Hypothalamus (tissue), 51 donors: ENCODE measurements around the gene PLCB1.

Experiments used
- DNase-seq, 51 donors: peaks; one replicate each; lab custom pipeline; 2025; lab: John Stamatoyannopoulos, UW

Gene PLCB1

DNA sequence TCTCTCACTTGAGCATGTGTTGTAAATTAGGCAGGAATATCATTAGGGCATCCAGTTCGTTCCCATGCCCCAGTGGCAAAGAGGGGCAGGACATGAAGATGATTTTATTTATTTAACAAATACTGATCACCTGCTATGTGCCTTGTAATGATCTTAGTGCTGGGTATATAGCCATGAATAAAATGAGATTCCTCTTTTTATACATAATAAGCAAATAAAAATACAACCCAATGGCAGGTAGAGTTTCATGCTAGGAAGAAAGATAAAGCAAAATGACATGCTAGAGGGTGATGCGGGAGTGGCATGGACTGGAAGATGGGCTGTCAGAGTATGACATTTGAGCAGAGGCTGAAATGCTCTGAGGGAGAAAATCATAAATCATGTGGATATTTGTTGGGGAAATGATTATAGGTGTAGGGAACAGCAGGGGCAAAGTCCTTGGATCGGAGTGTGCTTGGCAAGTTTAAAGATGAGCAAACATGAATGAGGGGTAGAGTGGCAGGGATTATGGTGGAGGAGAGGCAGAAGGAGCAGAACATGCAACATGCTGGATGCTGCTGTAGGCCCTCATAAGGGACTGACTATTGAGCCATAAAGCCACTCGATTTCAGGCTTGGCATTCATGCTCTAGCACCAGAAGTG, 342.1 kb downstream of the PLCB1 start:
- DNase-seq = no peak

DNA sequence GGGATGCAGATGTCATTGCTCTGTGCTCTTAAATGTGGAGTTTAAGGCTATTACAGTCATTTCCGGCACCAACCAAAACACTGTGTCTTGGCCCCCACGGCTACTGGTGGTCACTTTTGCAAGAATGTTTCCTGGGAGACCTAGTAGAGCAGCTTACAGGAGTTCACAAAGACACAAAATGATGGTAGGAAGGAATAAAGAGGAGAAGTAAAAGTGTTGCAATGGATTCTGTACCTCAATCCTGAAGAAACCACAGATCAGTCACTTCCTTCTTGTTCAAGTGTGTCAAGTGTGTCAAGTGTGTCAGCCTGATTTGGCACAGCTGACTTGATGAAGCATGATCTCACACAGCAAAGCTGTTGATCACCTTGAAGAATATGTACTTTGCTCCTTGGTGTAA, 344.0 kb downstream of the PLCB1 start:
- DNase-seq = no peak

DNA sequence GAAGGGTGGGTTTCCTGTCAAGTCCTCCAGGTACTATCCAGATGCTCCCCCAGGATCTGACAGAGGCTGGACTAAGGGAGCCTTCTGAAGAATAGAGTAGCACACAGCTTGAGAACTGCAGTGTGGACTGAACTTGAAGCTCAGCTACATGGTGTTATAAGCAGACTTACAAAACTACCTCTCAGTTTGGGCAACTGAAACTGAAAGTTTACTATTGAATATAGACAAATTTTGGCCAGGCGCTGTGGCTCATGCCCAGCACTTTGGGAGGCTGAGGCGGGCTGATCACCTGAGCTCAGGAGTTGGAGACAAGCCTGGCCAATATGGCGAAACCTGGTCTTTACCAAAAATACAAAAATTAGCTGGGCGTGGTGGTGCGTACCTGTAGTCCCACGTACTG, 348.5 kb downstream of the PLCB1 start:
- no peak for DNase-seq

GRCh38 chr20:8487696-8488095, 355.6 kb downstream of the PLCB1 start:
- no peak for DNase-seq

- no peak for DNase-seq
Measured at GRCh38 chr20:8489094-8489883, 357.2 kb downstream of the PLCB1 start.

DNA sequence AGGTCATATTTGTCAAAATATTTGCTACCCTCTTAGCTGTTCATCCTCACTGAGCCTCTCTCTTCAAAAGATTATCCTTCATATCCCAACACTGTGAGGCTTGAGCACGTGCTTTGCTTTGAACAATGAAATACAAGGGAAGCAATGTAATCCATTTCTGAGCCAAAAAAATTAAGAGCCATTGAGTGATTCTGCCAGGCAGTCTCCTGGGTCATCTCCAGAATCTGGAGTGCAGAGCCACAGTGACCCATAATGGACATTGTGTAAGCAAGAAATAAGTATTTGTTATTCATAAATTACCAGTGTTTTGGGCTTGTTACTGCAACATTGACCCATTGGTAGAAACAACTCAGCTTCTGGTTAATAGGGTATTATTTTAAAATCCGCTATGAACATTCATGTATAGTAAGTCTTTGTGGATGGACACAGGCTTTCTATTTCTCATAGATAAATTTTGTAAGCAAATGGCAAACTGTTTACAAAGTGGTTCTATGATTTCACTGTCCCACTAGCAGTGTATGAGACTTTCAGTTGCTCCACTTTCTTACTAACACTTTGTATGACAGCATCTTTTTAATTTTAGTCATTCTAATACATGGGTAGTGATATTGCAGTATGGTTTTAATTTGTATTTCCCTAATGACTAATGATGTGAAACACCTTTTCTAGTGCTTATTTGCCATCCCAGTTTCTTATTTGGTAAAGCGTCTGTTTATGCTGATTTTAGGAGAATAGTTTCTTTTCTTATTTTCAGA, 358.2 kb downstream of the PLCB1 start:
- DNase-seq = no peak

DNA sequence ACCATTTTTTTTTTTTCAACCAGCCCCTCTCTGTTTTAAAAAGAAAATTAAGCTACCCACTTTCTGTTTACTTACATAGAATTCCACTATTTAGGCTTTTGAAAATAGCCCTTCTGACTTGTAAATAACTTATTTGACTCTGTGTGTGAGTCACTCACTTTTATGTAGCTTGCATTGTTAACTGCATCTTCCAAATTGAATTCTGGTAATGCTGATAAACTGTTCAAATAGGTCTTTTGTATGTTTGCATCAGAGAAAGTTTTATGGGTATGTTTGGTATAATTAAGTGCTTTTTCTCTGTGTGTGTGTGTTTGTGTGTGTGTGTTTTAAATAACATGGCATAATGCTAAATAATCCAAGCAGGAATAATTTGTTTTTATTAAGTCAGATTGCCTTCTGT, 360.1 kb downstream of the PLCB1 start:
- no peak for DNase-seq

GRCh38 chr20:8498571-8498970, 366.5 kb downstream of the PLCB1 start:
- DNase-seq = no peak

- no peak for DNase-seq
Measured at GRCh38 chr20:8504030-8504429, 372.0 kb downstream of the PLCB1 start.

DNA sequence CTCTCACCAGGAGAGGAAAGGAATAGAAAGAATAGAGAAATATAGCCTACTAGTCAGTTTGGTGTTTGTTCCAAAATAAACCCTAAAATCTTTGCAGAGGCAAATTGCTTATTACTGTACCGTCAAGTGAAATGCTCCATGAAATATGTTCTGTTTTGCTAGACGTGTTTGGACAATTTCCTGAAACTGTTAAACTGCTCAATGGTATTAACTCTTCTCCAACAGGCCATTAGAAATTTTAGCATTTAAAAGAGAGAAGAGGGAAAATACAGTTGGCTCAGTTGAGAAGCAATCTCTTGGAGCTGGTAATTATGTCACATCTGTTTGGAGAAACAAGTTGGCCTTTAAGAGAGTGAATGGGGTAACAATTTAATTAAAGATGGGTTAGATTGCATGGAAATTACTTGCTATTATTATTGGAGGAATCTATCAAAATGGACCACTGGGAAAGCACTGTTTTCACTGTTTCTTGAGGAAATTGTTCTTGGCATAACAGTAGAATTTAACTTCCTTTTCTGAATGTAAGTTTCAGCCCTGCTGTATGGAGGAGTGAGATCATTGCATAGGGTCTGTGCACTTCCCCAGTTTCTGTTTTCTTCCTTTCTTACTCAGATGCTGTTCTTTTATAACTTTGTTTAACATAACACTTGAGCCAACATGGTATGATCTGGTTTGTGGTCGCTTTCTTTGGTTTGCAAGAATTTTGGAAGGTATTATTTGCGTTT, 373.6 kb downstream of the PLCB1 start:
- DNase-seq = no peak

DNA sequence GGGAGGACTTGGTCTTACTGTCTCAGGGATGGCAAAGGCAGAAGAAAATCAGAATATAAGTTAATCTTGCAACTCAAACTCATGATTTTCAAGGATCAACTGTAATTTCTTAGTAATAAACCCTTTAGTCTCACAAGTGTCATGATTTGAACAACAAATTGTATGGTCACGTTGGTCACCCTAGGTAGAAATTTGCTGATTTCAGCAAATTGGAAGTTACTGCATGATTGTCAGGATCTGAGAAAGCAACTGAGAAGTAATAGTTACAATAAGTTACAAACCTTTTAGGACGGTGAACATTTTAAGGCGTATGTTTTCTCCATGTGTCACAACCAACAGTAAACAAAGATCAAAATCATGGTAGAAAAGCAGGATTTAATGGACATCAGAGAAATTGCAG, 375.2 kb downstream of the PLCB1 start:
- DNase-seq = no peak

DNA sequence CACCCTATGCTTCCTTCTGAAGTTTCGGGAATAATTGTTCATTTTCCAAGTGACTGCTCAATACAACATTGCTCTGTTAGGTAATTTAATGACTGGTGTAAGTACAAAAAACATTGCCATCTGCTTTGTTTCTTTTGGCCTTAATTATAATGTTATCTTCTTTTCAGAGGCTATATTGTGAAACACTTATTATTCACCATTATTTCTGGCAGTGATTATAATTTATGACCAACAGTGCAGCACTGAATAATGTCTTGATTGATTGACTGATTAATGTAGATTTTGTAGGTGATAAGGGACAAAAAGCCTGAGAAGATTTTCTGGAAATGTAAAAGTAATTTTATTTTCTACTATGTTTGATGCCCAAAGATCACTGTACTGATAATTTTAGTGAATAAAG, 377.7 kb downstream of the PLCB1 start:
- no peak for DNase-seq

GRCh38 chr20:8510808-8511207, 378.7 kb downstream of the PLCB1 start:
- no peak for DNase-seq

DNA sequence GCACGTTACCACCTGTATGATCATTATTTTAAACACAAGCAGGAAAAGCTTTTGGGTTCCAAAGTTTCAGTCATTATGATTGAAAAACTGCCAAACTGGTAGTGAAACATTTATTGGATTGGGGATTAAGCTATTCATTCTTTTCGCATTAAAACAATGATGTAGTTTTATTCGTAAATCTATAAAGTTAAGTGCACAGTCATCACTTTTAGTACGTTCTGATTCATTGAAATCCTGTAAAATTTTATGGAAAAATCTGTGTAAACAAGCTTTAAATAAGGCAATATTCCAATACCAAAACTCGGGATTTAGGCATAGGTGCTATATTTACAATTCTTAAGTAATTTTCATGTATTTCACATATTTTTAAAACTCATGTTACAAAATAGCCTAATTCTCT, 379.9 kb downstream of the PLCB1 start:
- no peak for DNase-seq

DNA sequence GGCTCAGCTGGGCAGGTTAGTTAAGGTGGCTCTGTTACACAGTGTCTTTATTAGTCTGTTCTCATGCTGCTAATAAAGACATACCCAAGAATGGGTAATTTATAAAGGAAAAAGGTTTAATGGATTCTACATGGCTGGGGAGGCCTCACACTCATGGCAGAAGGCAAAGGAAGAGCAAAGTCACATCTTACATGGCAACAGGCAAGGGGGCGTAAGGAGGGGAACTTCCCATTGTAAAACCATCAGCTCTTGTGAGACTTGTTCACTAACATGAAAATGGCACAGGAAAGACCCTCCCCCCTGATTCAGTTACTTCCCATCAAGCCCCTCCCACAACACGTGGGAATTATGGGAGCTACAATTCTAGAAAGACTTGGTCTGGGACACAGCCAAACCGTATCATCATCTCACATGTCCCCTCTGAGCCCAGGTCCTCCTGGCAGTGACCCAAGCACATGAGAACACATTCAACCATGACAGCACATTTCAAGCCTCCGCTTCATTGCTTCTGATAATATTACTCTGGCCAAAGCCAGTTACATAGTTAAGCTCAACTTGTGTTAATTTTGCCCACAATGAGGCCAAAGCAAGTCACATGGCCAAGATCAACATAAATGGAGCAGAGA, 383.9 kb downstream of the PLCB1 start:
- no peak for DNase-seq

DNA sequence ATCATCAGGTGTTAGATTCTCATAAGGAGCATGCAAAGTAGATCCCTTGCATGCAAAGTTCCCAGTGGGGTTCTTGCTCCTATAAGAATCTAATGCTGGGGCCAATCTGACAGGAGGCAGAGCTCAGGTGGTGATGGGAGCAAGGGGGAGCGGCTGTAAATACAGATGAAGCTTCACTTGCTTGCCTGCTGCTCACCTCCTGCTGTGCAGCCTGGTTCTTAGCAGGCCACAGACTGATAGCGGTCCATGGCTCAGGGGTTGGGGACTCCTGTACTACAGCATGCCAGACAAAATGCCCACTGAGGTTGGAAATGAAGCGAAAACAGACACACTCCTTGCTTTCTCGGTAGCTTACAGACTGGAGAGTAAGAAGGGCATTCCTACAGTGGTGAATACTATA, 386.8 kb downstream of the PLCB1 start:
- no peak for DNase-seq

DNA sequence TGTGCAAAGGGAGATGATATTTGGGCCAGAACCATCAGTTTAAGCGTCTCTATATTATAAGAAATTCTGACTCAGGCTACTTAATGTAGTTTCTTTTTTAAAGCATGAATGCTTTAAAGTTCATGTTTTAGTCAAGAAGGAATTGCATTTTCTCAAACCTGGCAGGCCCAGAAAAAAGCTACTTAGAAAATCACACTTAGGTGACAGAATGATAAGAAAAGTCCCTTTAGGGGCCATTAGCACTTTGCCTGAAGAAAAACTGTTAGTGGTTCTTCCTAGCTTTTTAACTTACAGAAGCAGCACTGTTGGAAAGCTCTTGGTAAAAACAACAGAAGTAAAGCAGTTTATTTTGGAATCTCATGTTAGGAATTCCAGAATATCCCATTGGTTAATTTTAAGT, 387.8 kb downstream of the PLCB1 start:
- DNase-seq = no peak

GRCh38 chr20:8522168-8522567, 390.1 kb downstream of the PLCB1 start:
- no peak for DNase-seq

- DNase-seq = peak in 6 of 51 donors; percentile 1 to 10 (median 3)
Measured at GRCh38 chr20:8523684-8524083, 391.6 kb downstream of the PLCB1 start.
